HepG2 (cell line): ENCODE data around the gene JAK1. TPM values are rescaled to one million over a fixed set of nuclear protein-coding genes. Genes with fewer than 3 reads are reported as not detected.

Experiments
- ATAC-seq: fragments of 200-7000 bp; cut with Tn5 transposase; 3 replicates; pipeline ENCODE4 v1.9.1; 2020; ENCODE audit warnings: mild to moderate bottlenecking, moderate library complexity
- BruUV-seq: library from RNA; stranded (reverse); fragments of 400-500 nt; replicated peaks from 2 replicates; lab custom pipeline; 2021; lab: Mats Ljungman, UMichigan
- CTCF ChIA-PET: fragments of 300-600 bp; formaldehyde crosslinking; extraction: SDS; loops from one replicate; lab custom pipeline; 2021; ENCODE audit warnings: low total read pairs, inconsistent platforms, low intra/inter-chr PET ratio; lab: Yijun Ruan, JAX
- POLR2A ChIA-PET: fragments of 350-600 bp; sonication (Branson Sonifier 250); formaldehyde crosslinking; loops from one replicate; lab custom pipeline; 2020; ENCODE audit warnings: antibody characterized with exemption, inconsistent platforms; lab: Yijun Ruan, JAX
- DNase-seq: peaks from one replicate; pipeline ENCODE4 v3.0.0-alpha.2; 2015; ENCODE audit warnings: low spot score
- FAIRE-seq: peaks from 3 replicates; lab custom pipeline; 2011; peaks lifted over from hg19 to GRCh38; lab: Jason Lieb, UNC
- H2AFZ ChIP-seq: one replicate; pipeline ENCODE4 v1.6.1; 2011; ENCODE audit warnings: low read length, inconsistent platforms
- H3K27ac ChIP-seq: fragments of 300-600 bp; 3 replicates; pipeline ENCODE4 v1.8.0; 2011; ENCODE audit warnings: mixed run types, mild to moderate bottlenecking, mixed read lengths, low read length, inconsistent platforms; ENCODE audit not compliant: insufficient read depth; ENCODE audit errors: extremely low read length
- H3K27me3 ChIP-seq, 2 experiments: fragments of 200-600 bp in 1 of 2; 2 replicates in 1 of 2; 3 replicates in 1 of 2; pipeline versions ENCODE4 v1.6.0 to v1.8.0; 2011; ENCODE audit warnings: low read length in 2 of 2, mild to moderate bottlenecking in 2 of 2, moderate library complexity in 2 of 2, inconsistent platforms in 1 of 2; ENCODE audit not compliant: insufficient read depth in 2 of 2, control insufficient read depth in 1 of 2
- H3K36me3 ChIP-seq, 2 experiments: fragments of 200-600 bp in 1 of 2; replicated peaks in 1 of 2; 2 replicates in 1 of 2; 3 replicates in 1 of 2; pipeline versions ENCODE4 v1.5.1 to v1.8.0; 2011; ENCODE audit warnings: low read length in 2 of 2, inconsistent platforms in 1 of 2; ENCODE audit not compliant: insufficient read depth in 2 of 2, control insufficient read depth in 1 of 2
- H3K4me1 ChIP-seq: 2 replicates; pipeline ENCODE4 v1.5.1; 2012; ENCODE audit warnings: low read length, inconsistent platforms; ENCODE audit not compliant: insufficient read depth
- H3K4me2 ChIP-seq: 2 replicates; pipeline ENCODE4 v1.6.0; 2011; ENCODE audit warnings: low read depth, low read length, inconsistent platforms
- H3K4me3 ChIP-seq, 3 experiments: fragments of 200-600 bp in 1 of 3; sonication (generic), shearing (Covaris generic) in 1 of 3; replicated peaks in 1 of 3; 2 replicates each; pipeline ENCODE4 v1.5.1; 2011 to 2016; ENCODE audit warnings: low read length in 3 of 3, inconsistent platforms in 2 of 3, low read depth in 2 of 3, mild to moderate bottlenecking in 2 of 3, control low read depth in 1 of 3, mixed read lengths in 1 of 3; ENCODE audit not compliant: insufficient read depth in 1 of 3
- H3K79me2 ChIP-seq: one replicate; pipeline ENCODE4 v1.6.1; 2011; ENCODE audit warnings: low read length, inconsistent platforms; ENCODE audit not compliant: insufficient read depth
- H3K9ac ChIP-seq: 2 replicates; pipeline ENCODE4 v1.6.0; 2011; ENCODE audit warnings: mild to moderate bottlenecking, low read depth, low read length, inconsistent platforms; ENCODE audit not compliant: insufficient read depth
- H3K9me3 ChIP-seq: 2 replicates; pipeline ENCODE4 v1.5.1; 2012; ENCODE audit warnings: mild to moderate bottlenecking, low read length
- H4K20me1 ChIP-seq: 2 replicates; pipeline ENCODE4 v1.6.0; 2011; ENCODE audit warnings: inconsistent platforms, mild to moderate bottlenecking, low read length, moderate library complexity; ENCODE audit not compliant: insufficient read depth
- ARHGAP35 ChIP-seq: sonication (generic); formaldehyde crosslinking; IDR thresholded peaks from 2 replicates; pipeline ENCODE4 v1.9.0; 2022; ENCODE audit warnings: mild to moderate bottlenecking, inconsistent platforms, moderate library complexity, missing genetic modification reagents, borderline replicate concordance
- CBFB ChIP-seq: sonication (generic); formaldehyde crosslinking; IDR thresholded peaks from 2 replicates; pipeline ENCODE4 v1.4.0; 2020; ENCODE audit warnings: missing genetic modification reagents
- GTF3A ChIP-seq: sonication (generic); formaldehyde crosslinking; conservative IDR thresholded peaks from 2 replicates; pipeline ENCODE4 v1.4.0; 2020; ENCODE audit warnings: mild to moderate bottlenecking, missing genetic modification reagents
- KDM4B ChIP-seq: sonication (generic); formaldehyde crosslinking; IDR thresholded peaks from 2 replicates; pipeline ENCODE4 v1.4.0; 2020; ENCODE audit warnings: missing genetic modification reagents
- MAFF ChIP-seq: IDR thresholded peaks from 2 replicates; pipeline ENCODE4 v1.6.1; 2011; ENCODE audit warnings: low read depth, low read length, improper control_type of control experiment
- NFE2L2 ChIP-seq: fragments of 150-350 bp; IDR thresholded peaks from 2 replicates; pipeline ENCODE4 v1.6.1; 2014; ENCODE audit warnings: low read length
- PPARG ChIP-seq: conservative IDR thresholded peaks from 2 replicates; pipeline ENCODE4 v1.6.1; 2016; ENCODE audit warnings: missing biosample characterization, missing genetic modification reagents
- RBM39 ChIP-seq: fragments of 200-400 bp; formaldehyde crosslinking; IDR thresholded peaks from one replicate; pipeline ENCODE4 v1.6.1; 2018; ENCODE audit warnings: antibody characterized with exemption, mild to moderate bottlenecking, low read depth, low read length; ENCODE audit not compliant: poor library complexity, severe bottlenecking
- SIX1 ChIP-seq: sonication (generic); formaldehyde crosslinking; IDR thresholded peaks from 2 replicates; pipeline ENCODE4 v1.4.0; 2020; ENCODE audit warnings: missing genetic modification reagents, borderline replicate concordance
- SRF ChIP-seq: IDR thresholded peaks from 2 replicates; pipeline ENCODE4 v1.6.1; 2011; ENCODE audit warnings: mild to moderate bottlenecking, low read depth, low read length, moderate library complexity
- THAP11 ChIP-seq: IDR thresholded peaks from 2 replicates; pipeline ENCODE4 v1.6.1; 2016; ENCODE audit warnings: missing biosample characterization, missing genetic modification reagents
- TRIM22 ChIP-seq: fragments of 450-650 bp; IDR thresholded peaks from 2 replicates; pipeline ENCODE4 v1.6.1; 2017
- ZBTB38 ChIP-seq: sonication (generic); formaldehyde crosslinking; IDR thresholded peaks from 2 replicates; pipeline ENCODE4 v1.5.1; 2020; ENCODE audit warnings: mild to moderate bottlenecking, missing genetic modification reagents
- ZNF282 ChIP-seq: fragments of 450-650 bp; IDR thresholded peaks from 2 replicates; pipeline ENCODE4 v1.6.1; 2018; ENCODE audit not compliant: partially characterized antibody
- ZNF354B ChIP-seq: sonication (generic); formaldehyde crosslinking; IDR thresholded peaks from 2 replicates; pipeline ENCODE4 v1.8.0; 2022; ENCODE audit warnings: mild to moderate bottlenecking, missing genetic modification reagents
- ZNF607 ChIP-seq: sonication (generic); formaldehyde crosslinking; IDR thresholded peaks from 2 replicates; pipeline ENCODE4 v1.5.1; 2020; ENCODE audit warnings: missing genetic modification reagents, mild to moderate bottlenecking, borderline replicate concordance
- ZNF782 ChIP-seq: sonication (generic); formaldehyde crosslinking; IDR thresholded peaks from 2 replicates; pipeline ENCODE4 v1.4.0; 2020; ENCODE audit warnings: missing genetic modification reagents, mild to moderate bottlenecking, borderline replicate concordance
- in situ Hi-C: cut with HindIII; loops from 2 replicates; pipeline ENCODE4 v1.10.0; 2017; ENCODE audit warnings: low pct_unique_long_range_greater_than_20kb; ENCODE audit not compliant: extremely low pct_ligation_motif_present
- intact Hi-C: fragments of 100-400 bp; cut with micrococcal nuclease; formaldehyde crosslinking; loops from one replicate; pipeline ENCODE4 v1.10.0; 2022; ENCODE audit not compliant: unreplicated experiment
- polyA plus RNA-seq, 8 experiments: library from polyadenylated mRNA; depleted of rRNA in 3 of 8; stranded (reverse) in 7 of 8; unstranded in 1 of 8; fragments of >200 nt; fragmentation: Illumina TruSeq in 4 of 8; extraction: Trizol in 4 of 8; gene quantifications; 2 replicates each; pipeline versions ENCODE4 v1.2.1 to v1.2.3, GENCODE V29; 2011 to 2016; ENCODE audit warnings: low read depth in 4 of 8, missing spikeins in 1 of 8, mixed read lengths in 1 of 8; ENCODE audit not compliant: insufficient read depth in 1 of 8
- total RNA-seq, 5 experiments: library from RNA; depleted of rRNA; stranded (reverse); fragments of >200 nt; fragmentation: Illumina TruSeq; extraction: Trizol; gene quantifications; 2 replicates each; pipeline ENCODE4 v1.2.3, GENCODE V29; 2016; ENCODE audit warnings: low read depth in 1 of 5
- TF ChIP-seq, protein P1 (sequence below): sonication (generic); formaldehyde crosslinking; IDR thresholded peaks from 2 replicates; pipeline ENCODE4 v1.4.0; 2020; ENCODE audit warnings: mild to moderate bottlenecking, low read depth, missing genetic modification reagents
- TF ChIP-seq, protein P2 (sequence below): sonication (generic); formaldehyde crosslinking; IDR thresholded peaks from 2 replicates; pipeline ENCODE4 v1.4.0; 2020; ENCODE audit warnings: mild to moderate bottlenecking, missing genetic modification reagents
- TF ChIP-seq, protein P3 (sequence below): IDR thresholded peaks from 2 replicates; pipeline ENCODE4 v1.6.1; 2016

Gene JAK1
- total and polyA plus RNA-seq, 2 of the 13 experiments (the other 11 are each of a cell fraction or from before 2014, with no cell fraction given) = 23.9 to 42.4 TPM

GRCh38 chr1:64836802-64837201, 129.5 kb downstream of the JAK1 start (continued):
- TF ChIP-seq, protein P1, sequence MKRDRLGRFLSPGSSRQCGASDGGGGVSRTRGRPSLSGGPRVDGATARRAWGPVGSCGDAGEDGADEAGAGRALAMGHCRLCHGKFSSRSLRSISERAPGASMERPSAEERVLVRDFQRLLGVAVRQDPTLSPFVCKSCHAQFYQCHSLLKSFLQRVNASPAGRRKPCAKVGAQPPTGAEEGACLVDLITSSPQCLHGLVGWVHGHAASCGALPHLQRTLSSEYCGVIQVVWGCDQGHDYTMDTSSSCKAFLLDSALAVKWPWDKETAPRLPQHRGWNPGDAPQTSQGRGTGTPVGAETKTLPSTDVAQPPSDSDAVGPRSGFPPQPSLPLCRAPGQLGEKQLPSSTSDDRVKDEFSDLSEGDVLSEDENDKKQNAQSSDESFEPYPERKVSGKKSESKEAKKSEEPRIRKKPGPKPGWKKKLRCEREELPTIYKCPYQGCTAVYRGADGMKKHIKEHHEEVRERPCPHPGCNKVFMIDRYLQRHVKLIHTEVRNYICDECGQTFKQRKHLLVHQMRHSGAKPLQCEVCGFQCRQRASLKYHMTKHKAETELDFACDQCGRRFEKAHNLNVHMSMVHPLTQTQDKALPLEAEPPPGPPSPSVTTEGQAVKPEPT (CRISPR knock-in tag) = no peak
- TF ChIP-seq SIX1 (CRISPR knock-in tag) = no peak
- no peak for TF ChIP-seq SRF
- TF ChIP-seq THAP11 = no peak

DNA sequence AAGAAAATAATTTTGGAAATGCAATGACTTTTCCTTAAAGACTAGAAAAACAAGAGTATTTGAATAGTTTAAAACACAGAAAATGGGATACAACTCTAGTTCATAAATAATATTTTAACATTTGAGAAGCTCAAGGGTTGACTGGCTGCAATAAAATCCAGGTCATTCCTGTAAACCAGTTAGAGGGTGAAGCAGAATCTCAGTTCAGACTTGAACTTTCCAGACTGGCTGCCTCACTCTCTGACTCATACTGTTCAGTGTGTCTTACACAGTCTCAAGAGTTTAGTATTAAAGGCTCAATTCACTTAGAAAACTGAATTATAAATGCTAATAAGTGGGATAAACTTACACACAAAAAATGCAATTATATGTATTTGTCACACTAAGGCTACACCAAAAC, 131.6 kb downstream of the JAK1 start:
- ATAC-seq (no peak), FAIRE-seq (no peak), DNase-seq (no peak)
- Histone ChIP-seq H4K20me1 (no peaks in the 10 kb centered on the region), H3K4me3 (no peak overlapping the region), H3K79me2 (no peaks in the 10 kb centered on the region), H3K9me3 (no peaks in the 10 kb centered on the region), H3K36me3 (peaks cover 20 to 58% of the 10 kb centered on the region in 2 experiments), H3K27ac (no peak overlapping the region), H3K9ac (no peak overlapping the region), H3K4me2 (no peak overlapping the region), H3K27me3 (no peaks in the 10 kb centered on the region), H2AFZ (no peak overlapping the region), H3K4me1 (no peaks in the 10 kb centered on the region)
- POLR2A ChIA-PET = no interaction called here
- no TSS peak for BruUV-seq
- TF ChIP-seq RBM39 = no peak
- TF ChIP-seq CBFB = no peak
- TF ChIP-seq ZNF282 = no peak
- TF ChIP-seq ZNF607 = no peak
- no peak for TF ChIP-seq GTF3A (CRISPR knock-in tag)
- TF ChIP-seq ZNF782 (CRISPR knock-in tag) = no peak
- TF ChIP-seq, protein P2, sequence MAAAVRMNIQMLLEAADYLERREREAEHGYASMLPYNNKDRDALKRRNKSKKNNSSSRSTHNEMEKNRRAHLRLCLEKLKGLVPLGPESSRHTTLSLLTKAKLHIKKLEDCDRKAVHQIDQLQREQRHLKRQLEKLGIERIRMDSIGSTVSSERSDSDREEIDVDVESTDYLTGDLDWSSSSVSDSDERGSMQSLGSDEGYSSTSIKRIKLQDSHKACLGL (CRISPR knock-in tag) = no peak
- TF ChIP-seq MAFF = no peak
- no peak for TF ChIP-seq NFE2L2
- TF ChIP-seq PPARG = no peak
- TF ChIP-seq, protein P3, sequence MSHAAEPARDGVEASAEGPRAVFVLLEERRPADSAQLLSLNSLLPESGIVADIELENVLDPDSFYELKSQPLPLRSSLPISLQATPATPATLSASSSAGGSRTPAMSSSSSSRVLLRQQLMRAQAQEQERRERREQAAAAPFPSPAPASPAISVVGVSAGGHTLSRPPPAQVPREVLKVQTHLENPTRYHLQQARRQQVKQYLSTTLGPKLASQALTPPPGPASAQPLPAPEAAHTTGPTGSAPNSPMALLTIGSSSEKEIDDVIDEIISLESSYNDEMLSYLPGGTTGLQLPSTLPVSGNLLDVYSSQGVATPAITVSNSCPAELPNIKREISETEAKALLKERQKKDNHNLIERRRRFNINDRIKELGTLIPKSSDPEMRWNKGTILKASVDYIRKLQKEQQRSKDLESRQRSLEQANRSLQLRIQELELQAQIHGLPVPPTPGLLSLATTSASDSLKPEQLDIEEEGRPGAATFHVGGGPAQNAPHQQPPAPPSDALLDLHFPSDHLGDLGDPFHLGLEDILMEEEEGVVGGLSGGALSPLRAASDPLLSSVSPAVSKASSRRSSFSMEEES = no peak
- TF ChIP-seq TRIM22 = no peak
- TF ChIP-seq ZNF354B (CRISPR knock-in tag) = no peak
- no peak for TF ChIP-seq ARHGAP35
- no peak for TF ChIP-seq KDM4B (CRISPR knock-in tag)
- no peak for TF ChIP-seq ZBTB38
- intact Hi-C loops (no loop called here), in situ Hi-C loops (no loop called here)
- CTCF ChIA-PET = no interaction called here
